A673 (cell line): ENCODE measurements around the gene KRT27. TPM values are rescaled to one million over a fixed set of nuclear protein-coding genes. Genes with fewer than 3 reads are reported as not detected.

Experiments used
- BruUV-seq: library from RNA; stranded (reverse); fragments of 400-500 nt; replicated peaks from 2 replicates; lab custom pipeline; 2021; lab: Mats Ljungman, UMichigan
- CTCF ChIA-PET: fragments of 300-600 bp; sonication (Branson Sonifier 250); formaldehyde crosslinking; loops from one replicate; lab custom pipeline; 2022; ENCODE audit warnings: antibody characterized with exemption; lab: Charles Lee
- POLR2A ChIA-PET: fragments of 300-600 bp; sonication (Branson Sonifier 250); formaldehyde crosslinking; loops from one replicate; lab custom pipeline; 2022; ENCODE audit warnings: antibody characterized with exemption; ENCODE audit not compliant: low non-redundant PET; lab: Charles Lee
- DNase-seq: peaks from one replicate; pipeline ENCODE4 v3.0.0-alpha.2; 2015; ENCODE audit warnings: low spot score
- H3K27ac ChIP-seq: fragments of 200-600 bp; sonication (generic); 2 replicates; pipeline ENCODE4 v1.5.1; 2016; ENCODE audit warnings: mixed run types, low read depth, mild to moderate bottlenecking, mixed read lengths, antibody characterized with exemption, low read length; ENCODE audit not compliant: poor library complexity, severe bottlenecking
- H3K27me3 ChIP-seq: fragments of 200-600 bp; sonication (generic); replicated peaks from 2 replicates; pipeline ENCODE4 v1.6.1; 2017; ENCODE audit warnings: mixed run types, low read depth, mild to moderate bottlenecking, mixed read lengths, antibody characterized with exemption, low read length; ENCODE audit not compliant: insufficient read depth, poor library complexity
- H3K36me3 ChIP-seq: fragments of 200-600 bp; sonication (generic); 2 replicates; pipeline ENCODE4 v1.6.1; 2016; ENCODE audit warnings: mixed run types, mild to moderate bottlenecking, mixed read lengths, antibody characterized with exemption, low read length; ENCODE audit not compliant: insufficient read depth, poor library complexity, severe bottlenecking
- H3K4me1 ChIP-seq: fragments of 200-600 bp; sonication (generic); 2 replicates; pipeline ENCODE4 v1.6.1; 2017; ENCODE audit warnings: mixed run types, mild to moderate bottlenecking, mixed read lengths, antibody characterized with exemption, low read length; ENCODE audit not compliant: insufficient read depth, poor library complexity, severe bottlenecking
- H3K4me3 ChIP-seq: fragments of 200-600 bp; sonication (generic); 2 replicates; pipeline ENCODE4 v1.5.1; 2016; ENCODE audit warnings: low read depth, mixed run types, mild to moderate bottlenecking, mixed read lengths, low read length; ENCODE audit not compliant: poor library complexity, severe bottlenecking
- H3K9me3 ChIP-seq: fragments of 200-600 bp; sonication (generic); 2 replicates; pipeline ENCODE4 v1.6.1; 2016; ENCODE audit warnings: mixed run types, low read depth, mild to moderate bottlenecking, mixed read lengths, antibody characterized with exemption, low read length; ENCODE audit not compliant: poor library complexity, severe bottlenecking
- CTCF ChIP-seq: fragments of 300-800, 200-600 bp; sonication (generic); conservative IDR thresholded peaks from 2 replicates; pipeline ENCODE4 v1.5.1; 2017; ENCODE audit warnings: low read depth, mild to moderate bottlenecking, antibody characterized with exemption, low read length, moderate library complexity, mixed read lengths
- EZH2 ChIP-seq: fragments of 200-600 bp; sonication (generic); IDR thresholded peaks from 2 replicates; pipeline ENCODE4 v1.6.1; 2017; ENCODE audit warnings: borderline replicate concordance, low read depth, mild to moderate bottlenecking, mixed read lengths, antibody characterized with exemption, low read length; ENCODE audit not compliant: poor library complexity, severe bottlenecking
- intact Hi-C: fragments of 100-400 bp; cut with micrococcal nuclease; formaldehyde crosslinking; loops from one replicate; pipeline ENCODE4 v1.10.0; 2022; ENCODE audit not compliant: unreplicated experiment
- total RNA-seq: library from RNA; stranded (reverse); gene quantifications from 2 replicates; pipeline ENCODE4 v1.2.3, GENCODE V29; 2021

Gene KRT27
- total RNA-seq, 1 experiment from 2014 or later, result not detected

GRCh38 chr17:40827746-40828453, 45.5 kb upstream of the KRT27 start:
- H3K9me3 ChIP-seq, result no peaks in the 10 kb centered on the region
- ChIA-PET POLR2A (no interaction called here), CTCF (no interaction called here)
- H3K27me3 ChIP-seq, result no peaks in the 10 kb centered on the region
- peak overlapping the region; percentile 63 for H3K27ac ChIP-seq
- peak overlapping the region; percentile 12 for H3K4me3 ChIP-seq
- H3K36me3 ChIP-seq, result no peaks in the 10 kb centered on the region
- no TSS peak for BruUV-seq
- intact Hi-C loops, result no loop called here
- peaks cover 21% of the 10 kb centered on the region for H3K4me1 ChIP-seq
- peak; percentile 53 for DNase-seq
- TF ChIP-seq CTCF, result no peak
- no peak for TF ChIP-seq EZH2

GRCh38 chr17:40825599-40825998, 43.2 kb upstream of the KRT27 start:
- ChIA-PET POLR2A (no interaction called here), CTCF (no interaction called here)
- no TSS peak for BruUV-seq
- no peak for TF ChIP-seq CTCF
- no peak for TF ChIP-seq EZH2
- peaks cover 18% of the 10 kb centered on the region for H3K4me1 ChIP-seq
- H3K9me3 ChIP-seq, result no peaks in the 10 kb centered on the region
- no peaks in the 10 kb centered on the region for H3K27me3 ChIP-seq
- DNase-seq, result no peak
- H3K4me3 ChIP-seq, result no peak overlapping the region
- no peak overlapping the region for H3K27ac ChIP-seq
- no peaks in the 10 kb centered on the region for H3K36me3 ChIP-seq
- intact Hi-C loops, result no loop called here

GRCh38 chr17:40824015-40824832, 41.9 kb upstream of the KRT27 start:
- CTCF ChIA-PET, result no interaction called here

More at GRCh38 chr17:40824015-40824832, 41.9 kb upstream of the KRT27 start:
- no peak overlapping the region for H3K4me3 ChIP-seq
- no peak overlapping the region for H3K27ac ChIP-seq
- H3K9me3 ChIP-seq, result no peaks in the 10 kb centered on the region
- intact Hi-C loops, result no loop called here
- POLR2A ChIA-PET, result no interaction called here
- no peak for TF ChIP-seq EZH2
- no peak for TF ChIP-seq CTCF
- BruUV-seq, result no TSS peak
- peaks cover 18% of the 10 kb centered on the region for H3K4me1 ChIP-seq
- H3K27me3 ChIP-seq, result no peaks in the 10 kb centered on the region
- no peaks in the 10 kb centered on the region for H3K36me3 ChIP-seq
- DNase-seq, result no peak
